Neural progenitor cell (in vitro differentiated cells): ENCODE results near the gene SLC22A16.

ENCODE experiments used
- EZH2phosphoT487 ChIP-seq: fragments of 200-600 bp; sonication (generic); IDR thresholded peaks from 2 replicates; pipeline ENCODE4 v1.6.1; 2017; ENCODE audit warnings: antibody characterized with exemption
- TF ChIP-seq, protein P1 (sequence below): fragments of 200-600 bp; sonication (generic); IDR thresholded peaks from 2 replicates; pipeline ENCODE4 v1.5.1; 2017; ENCODE audit warnings: antibody characterized with exemption, mild to moderate bottlenecking

DNA sequence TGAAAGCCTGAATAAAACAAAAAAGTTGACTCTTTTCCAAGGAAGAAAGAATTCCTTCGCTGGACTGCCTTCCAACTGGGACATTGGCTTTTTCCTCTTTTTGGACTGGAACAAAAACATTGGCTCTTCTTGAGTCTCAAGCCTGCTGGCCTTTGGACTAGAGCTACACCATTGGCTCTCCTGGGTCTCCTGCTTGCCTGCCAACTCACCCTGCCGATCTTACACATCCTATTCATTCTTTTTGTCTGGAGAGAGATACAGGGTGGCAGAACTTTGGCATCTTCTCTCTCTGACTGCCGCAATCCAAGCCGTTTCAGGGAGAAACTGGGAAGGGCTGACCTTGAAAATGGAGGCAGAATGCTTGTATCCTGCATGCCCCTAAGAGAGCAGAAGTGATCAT lies 81.2 kb downstream of the SLC22A16 start:
- TF ChIP-seq, protein P1, sequence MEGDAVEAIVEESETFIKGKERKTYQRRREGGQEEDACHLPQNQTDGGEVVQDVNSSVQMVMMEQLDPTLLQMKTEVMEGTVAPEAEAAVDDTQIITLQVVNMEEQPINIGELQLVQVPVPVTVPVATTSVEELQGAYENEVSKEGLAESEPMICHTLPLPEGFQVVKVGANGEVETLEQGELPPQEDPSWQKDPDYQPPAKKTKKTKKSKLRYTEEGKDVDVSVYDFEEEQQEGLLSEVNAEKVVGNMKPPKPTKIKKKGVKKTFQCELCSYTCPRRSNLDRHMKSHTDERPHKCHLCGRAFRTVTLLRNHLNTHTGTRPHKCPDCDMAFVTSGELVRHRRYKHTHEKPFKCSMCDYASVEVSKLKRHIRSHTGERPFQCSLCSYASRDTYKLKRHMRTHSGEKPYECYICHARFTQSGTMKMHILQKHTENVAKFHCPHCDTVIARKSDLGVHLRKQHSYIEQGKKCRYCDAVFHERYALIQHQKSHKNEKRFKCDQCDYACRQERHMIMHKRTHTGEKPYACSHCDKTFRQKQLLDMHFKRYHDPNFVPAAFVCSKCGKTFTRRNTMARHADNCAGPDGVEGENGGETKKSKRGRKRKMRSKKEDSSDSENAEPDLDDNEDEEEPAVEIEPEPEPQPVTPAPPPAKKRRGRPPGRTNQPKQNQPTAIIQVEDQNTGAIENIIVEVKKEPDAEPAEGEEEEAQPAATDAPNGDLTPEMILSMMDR, result no peak
- TF ChIP-seq EZH2phosphoT487, result no peak
